HepG2 (cell line): Measurements from ENCODE around the gene DLG2. TPM values are rescaled to one million over a fixed set of nuclear protein-coding genes. Genes with fewer than 3 reads are reported as not detected.

Source experiments
- ATAC-seq: fragments of 200-7000 bp; cut with Tn5 transposase; 3 replicates; pipeline ENCODE4 v1.9.1; 2020; ENCODE audit warnings: mild to moderate bottlenecking, moderate library complexity
- BruUV-seq: library from RNA; stranded (reverse); fragments of 400-500 nt; replicated peaks from 2 replicates; lab custom pipeline; 2021; lab: Mats Ljungman, UMichigan
- CTCF ChIA-PET: fragments of 300-600 bp; formaldehyde crosslinking; extraction: SDS; loops from one replicate; lab custom pipeline; 2021; ENCODE audit warnings: low total read pairs, inconsistent platforms, low intra/inter-chr PET ratio; lab: Yijun Ruan, JAX
- POLR2A ChIA-PET: fragments of 350-600 bp; sonication (Branson Sonifier 250); formaldehyde crosslinking; loops from one replicate; lab custom pipeline; 2020; ENCODE audit warnings: antibody characterized with exemption, inconsistent platforms; lab: Yijun Ruan, JAX
- DNase-seq: peaks from one replicate; pipeline ENCODE4 v3.0.0-alpha.2; 2015; ENCODE audit warnings: low spot score
- FAIRE-seq: peaks from 3 replicates; lab custom pipeline; 2011; peaks lifted over from hg19 to GRCh38; lab: Jason Lieb, UNC
- H2AFZ ChIP-seq: one replicate; pipeline ENCODE4 v1.6.1; 2011; ENCODE audit warnings: low read length, inconsistent platforms
- H3K27ac ChIP-seq: fragments of 300-600 bp; 3 replicates; pipeline ENCODE4 v1.8.0; 2011; ENCODE audit warnings: mixed run types, mild to moderate bottlenecking, mixed read lengths, low read length, inconsistent platforms; ENCODE audit not compliant: insufficient read depth; ENCODE audit errors: extremely low read length
- H3K27me3 ChIP-seq, 2 experiments: fragments of 200-600 bp in 1 of 2; 2 replicates in 1 of 2; 3 replicates in 1 of 2; pipeline versions ENCODE4 v1.6.0 to v1.8.0; 2011; ENCODE audit warnings: low read length in 2 of 2, mild to moderate bottlenecking in 2 of 2, moderate library complexity in 2 of 2, inconsistent platforms in 1 of 2; ENCODE audit not compliant: insufficient read depth in 2 of 2, control insufficient read depth in 1 of 2
- H3K36me3 ChIP-seq, 2 experiments: fragments of 200-600 bp in 1 of 2; replicated peaks in 1 of 2; 2 replicates in 1 of 2; 3 replicates in 1 of 2; pipeline versions ENCODE4 v1.5.1 to v1.8.0; 2011; ENCODE audit warnings: low read length in 2 of 2, inconsistent platforms in 1 of 2; ENCODE audit not compliant: insufficient read depth in 2 of 2, control insufficient read depth in 1 of 2
- H3K4me1 ChIP-seq: 2 replicates; pipeline ENCODE4 v1.5.1; 2012; ENCODE audit warnings: low read length, inconsistent platforms; ENCODE audit not compliant: insufficient read depth
- H3K4me2 ChIP-seq: 2 replicates; pipeline ENCODE4 v1.6.0; 2011; ENCODE audit warnings: low read depth, low read length, inconsistent platforms
- H3K4me3 ChIP-seq, 3 experiments: fragments of 200-600 bp in 1 of 3; sonication (generic), shearing (Covaris generic) in 1 of 3; replicated peaks in 1 of 3; 2 replicates each; pipeline ENCODE4 v1.5.1; 2011 to 2016; ENCODE audit warnings: low read length in 3 of 3, inconsistent platforms in 2 of 3, low read depth in 2 of 3, mild to moderate bottlenecking in 2 of 3, control low read depth in 1 of 3, mixed read lengths in 1 of 3; ENCODE audit not compliant: insufficient read depth in 1 of 3
- H3K79me2 ChIP-seq: one replicate; pipeline ENCODE4 v1.6.1; 2011; ENCODE audit warnings: low read length, inconsistent platforms; ENCODE audit not compliant: insufficient read depth
- H3K9ac ChIP-seq: 2 replicates; pipeline ENCODE4 v1.6.0; 2011; ENCODE audit warnings: mild to moderate bottlenecking, low read depth, low read length, inconsistent platforms; ENCODE audit not compliant: insufficient read depth
- H3K9me3 ChIP-seq: 2 replicates; pipeline ENCODE4 v1.5.1; 2012; ENCODE audit warnings: mild to moderate bottlenecking, low read length
- H4K20me1 ChIP-seq: 2 replicates; pipeline ENCODE4 v1.6.0; 2011; ENCODE audit warnings: inconsistent platforms, mild to moderate bottlenecking, low read length, moderate library complexity; ENCODE audit not compliant: insufficient read depth
- BCL6 ChIP-seq: IDR thresholded peaks from 2 replicates; pipeline ENCODE4 v1.6.1; 2016; ENCODE audit warnings: missing genetic modification reagents, missing compliant biosample characterization
- EHMT2 ChIP-seq: fragments of 200-600 bp; sonication (generic); IDR thresholded peaks from 2 replicates; pipeline ENCODE4 v1.7.0; 2017; ENCODE audit warnings: antibody characterized with exemption, low read depth, low read length, borderline replicate concordance
- HIC2 ChIP-seq: sonication (generic); formaldehyde crosslinking; IDR thresholded peaks from 2 replicates; pipeline ENCODE4 v1.9.0; 2022; ENCODE audit warnings: low read depth, missing genetic modification reagents
- KLF15 ChIP-seq: sonication (generic); formaldehyde crosslinking; IDR thresholded peaks from 2 replicates; pipeline ENCODE4 v1.8.1; 2023; ENCODE audit warnings: borderline replicate concordance, mild to moderate bottlenecking, inconsistent platforms, missing genetic modification reagents, mixed read lengths
- MYC ChIP-seq: sonication (generic); formaldehyde crosslinking; IDR thresholded peaks from 2 replicates; pipeline ENCODE4 v1.9.0; 2021; ENCODE audit warnings: missing genetic modification reagents, borderline replicate concordance
- NFE2L1 ChIP-seq: sonication (generic); formaldehyde crosslinking; IDR thresholded peaks from 2 replicates; pipeline ENCODE4 v1.4.0; 2020; ENCODE audit warnings: missing genetic modification reagents, mild to moderate bottlenecking, borderline replicate concordance
- SSRP1 ChIP-seq: IDR thresholded peaks from 2 replicates; pipeline ENCODE4 v1.6.1; 2016; ENCODE audit warnings: control low read depth
- TEAD3 ChIP-seq: optimal IDR thresholded peaks from 2 replicates; pipeline ENCODE3; 2016; ENCODE audit warnings: borderline replicate concordance
- THRA ChIP-seq: sonication (generic); formaldehyde crosslinking; IDR thresholded peaks from 2 replicates; pipeline ENCODE4 v1.4.0; 2020; ENCODE audit warnings: missing genetic modification reagents, borderline replicate concordance
- ZBTB8A ChIP-seq: sonication (generic); formaldehyde crosslinking; IDR thresholded peaks from 2 replicates; pipeline ENCODE4 v1.4.0; 2020; ENCODE audit warnings: mild to moderate bottlenecking, low read depth, missing genetic modification reagents, borderline replicate concordance
- ZNF468 ChIP-seq: sonication (generic); formaldehyde crosslinking; IDR thresholded peaks from 2 replicates; pipeline ENCODE4 v1.8.0; 2022; ENCODE audit warnings: mild to moderate bottlenecking, moderate library complexity, missing genetic modification reagents
- ZNF550 ChIP-seq: sonication (generic); formaldehyde crosslinking; IDR thresholded peaks from 2 replicates; pipeline ENCODE4 v1.4.0; 2020; ENCODE audit warnings: mild to moderate bottlenecking, missing genetic modification reagents, borderline replicate concordance
- ZNF646 ChIP-seq: sonication (generic); formaldehyde crosslinking; IDR thresholded peaks from 2 replicates; pipeline ENCODE4 v1.9.0; 2021; ENCODE audit warnings: mild to moderate bottlenecking, missing genetic modification reagents
- ZNF784 ChIP-seq: sonication (generic); formaldehyde crosslinking; IDR thresholded peaks from 2 replicates; pipeline ENCODE4 v1.5.1; 2020; ENCODE audit warnings: missing genetic modification reagents, mild to moderate bottlenecking, borderline replicate concordance
- WGBS: methylation state at CpG from one replicate; pipeline ENCODE4 v1.1.6; 2017; ENCODE audit warnings: low lambda C conversion rate; 5-methylcytosine and 5-hydroxymethylcytosine counted together
- in situ Hi-C: cut with HindIII; loops from 2 replicates; pipeline ENCODE4 v1.10.0; 2017; ENCODE audit warnings: low pct_unique_long_range_greater_than_20kb; ENCODE audit not compliant: extremely low pct_ligation_motif_present
- intact Hi-C: fragments of 100-400 bp; cut with micrococcal nuclease; formaldehyde crosslinking; loops from one replicate; pipeline ENCODE4 v1.10.0; 2022; ENCODE audit not compliant: unreplicated experiment
- polyA plus RNA-seq, 8 experiments: library from polyadenylated mRNA; depleted of rRNA in 3 of 8; stranded (reverse) in 7 of 8; unstranded in 1 of 8; fragments of >200 nt; fragmentation: Illumina TruSeq in 4 of 8; extraction: Trizol in 4 of 8; gene quantifications; 2 replicates each; pipeline versions ENCODE4 v1.2.1 to v1.2.3, GENCODE V29; 2011 to 2016; ENCODE audit warnings: low read depth in 4 of 8, missing spikeins in 1 of 8, mixed read lengths in 1 of 8; ENCODE audit not compliant: insufficient read depth in 1 of 8
- total RNA-seq, 5 experiments: library from RNA; depleted of rRNA; stranded (reverse); fragments of >200 nt; fragmentation: Illumina TruSeq; extraction: Trizol; gene quantifications; 2 replicates each; pipeline ENCODE4 v1.2.3, GENCODE V29; 2016; ENCODE audit warnings: low read depth in 1 of 5

The DLG2 gene
- total and polyA plus RNA-seq, 2 of the 13 experiments (the other 11 are each of a cell fraction or from before 2014, with no cell fraction given), result 0.46 to 1.0 TPM

- no peak overlapping the region for H3K4me3 ChIP-seq
- BruUV-seq, result no TSS peak
- no peaks in the 10 kb centered on the region for H3K79me2 ChIP-seq
- H3K9me3 ChIP-seq, result no peaks in the 10 kb centered on the region
- DNase-seq, result no peak
- in situ Hi-C loops (no loop called here), intact Hi-C loops (no loop called here)
- no peaks in the 10 kb centered on the region for H3K4me1 ChIP-seq
- ATAC-seq, result no peak
- no peak overlapping the region for H3K9ac ChIP-seq
- WGBS, result 15% methylated on average over 2 of the region's 2 CpGs
- H3K27ac ChIP-seq, result no peak overlapping the region
- no peak overlapping the region for H3K4me2 ChIP-seq
- H3K27me3 ChIP-seq, result no peaks in the 10 kb centered on the region
- FAIRE-seq, result no peak
- no peak for TF ChIP-seq ZNF468 (CRISPR knock-in tag)
- no peak for TF ChIP-seq THRA (CRISPR knock-in tag)
- no peak for TF ChIP-seq ZNF646 (CRISPR knock-in tag)
- no peak for TF ChIP-seq ZBTB8A (CRISPR knock-in tag)
- TF ChIP-seq HIC2 (CRISPR knock-in tag), result no peak
- TF ChIP-seq MYC (CRISPR knock-in tag), result no peak
- no peak for TF ChIP-seq EHMT2
- no peak for TF ChIP-seq KLF15
- TF ChIP-seq BCL6 (CRISPR knock-in tag), result no peak
- TF ChIP-seq ZNF784 (CRISPR knock-in tag), result no peak
- TF ChIP-seq ZNF550, result no peak
- no peak for TF ChIP-seq SSRP1 (CRISPR knock-in tag)
- no peak for TF ChIP-seq TEAD3 (CRISPR knock-in tag)
- TF ChIP-seq NFE2L1 (CRISPR knock-in tag), result no peak
- H2AFZ ChIP-seq, result no peak overlapping the region
- POLR2A ChIA-PET, result no interaction called here
- H4K20me1 ChIP-seq, result no peaks in the 10 kb centered on the region
- CTCF ChIA-PET, result no interaction called here
- no peaks in the 10 kb centered on the region for H3K36me3 ChIP-seq
Measured at GRCh38 chr11:83764643-83765042, 1862.5 kb downstream of the DLG2 start.
